GM23338 (cell line): ENCODE results near the gene GRIK1. TPM values are rescaled to one million over a fixed set of nuclear protein-coding genes. Genes with fewer than 3 reads are reported as not detected.

ENCODE experiments used
- ATAC-seq: fragments of 200-7000 bp; cut with Tn5 transposase; 3 replicates; pipeline ENCODE4 v1.9.1; 2020
- DNase-seq: peaks from one replicate; pipeline ENCODE4 v3.0.0-alpha.2; 2015; ENCODE audit warnings: low spot score
- H2AFZ ChIP-seq: fragments of 200-600 bp; sonication (generic); 2 replicates; pipeline ENCODE4 v1.8.0; 2016; ENCODE audit warnings: antibody characterized with exemption, mild to moderate bottlenecking, moderate library complexity
- H3F3A ChIP-seq: fragments of 200-600 bp; sonication (generic); replicated peaks from 2 replicates; pipeline ENCODE4 v1.8.0; 2017; ENCODE audit warnings: antibody characterized with exemption, mixed run types, low read depth
- H3K27ac ChIP-seq: fragments of 200-600 bp; sonication (generic); 2 replicates; pipeline ENCODE4 v1.6.1; 2016; ENCODE audit warnings: low read depth
- H3K27me3 ChIP-seq: fragments of 200-600 bp; sonication (generic); 2 replicates; pipeline ENCODE4 v1.8.0; 2016; ENCODE audit warnings: mild to moderate bottlenecking, mixed run types, moderate library complexity; ENCODE audit not compliant: insufficient read depth
- H3K36me3 ChIP-seq: fragments of 200-600 bp; sonication (generic); 2 replicates; pipeline ENCODE4 v1.8.0; 2016; ENCODE audit warnings: mild to moderate bottlenecking; ENCODE audit not compliant: insufficient read depth
- H3K4me1 ChIP-seq: fragments of 200-600 bp; sonication (generic); 2 replicates; pipeline ENCODE4 v1.8.0; 2016; ENCODE audit warnings: mild to moderate bottlenecking, moderate library complexity; ENCODE audit not compliant: insufficient read depth
- H3K4me2 ChIP-seq: fragments of 200-600 bp; sonication (generic); 2 replicates; pipeline ENCODE4 v1.7.1; 2017; ENCODE audit warnings: mixed run types
- H3K4me3 ChIP-seq: fragments of 200-600 bp; sonication (generic); 2 replicates; pipeline ENCODE4 v1.6.1; 2016; ENCODE audit warnings: mixed run types
- H3K79me2 ChIP-seq: fragments of 200-600 bp; sonication (generic); replicated peaks from 2 replicates; pipeline ENCODE4 v1.8.0; 2017; ENCODE audit warnings: mild to moderate bottlenecking; ENCODE audit not compliant: insufficient read depth
- H3K9me2 ChIP-seq: fragments of 200-600 bp; sonication (generic); 2 replicates; pipeline ENCODE4 v1.8.0; 2017; ENCODE audit not compliant: insufficient read depth
- H4K20me1 ChIP-seq: fragments of 200-600 bp; sonication (generic); replicated peaks from 2 replicates; pipeline ENCODE4 v1.8.0; 2017; ENCODE audit warnings: mild to moderate bottlenecking; ENCODE audit not compliant: insufficient read depth
- H3K27ac Mint-ChIP-seq: 2 replicates; pipeline ENCODE4 v1.8.0; 2020; ENCODE audit warnings: inconsistent platforms, mild to moderate bottlenecking, moderate library complexity, mixed read lengths
- H3K27me3 Mint-ChIP-seq: 3 replicates; pipeline ENCODE4 v1.8.0; 2022; ENCODE audit warnings: low read depth, mild to moderate bottlenecking, moderate library complexity, mixed read lengths, inconsistent platforms; ENCODE audit not compliant: insufficient read depth, poor library complexity
- H3K36me3 Mint-ChIP-seq: 3 replicates; pipeline ENCODE4 v1.8.0; 2021; ENCODE audit warnings: low read depth, mild to moderate bottlenecking, inconsistent platforms, moderate library complexity, mixed read lengths
- H3K4me1 Mint-ChIP-seq: 3 replicates; pipeline ENCODE4 v1.8.0; 2020; ENCODE audit warnings: mild to moderate bottlenecking, inconsistent platforms, mixed read lengths
- H3K4me3 Mint-ChIP-seq: 3 replicates; pipeline ENCODE4 v1.8.0; 2021; ENCODE audit warnings: moderate library complexity, mild to moderate bottlenecking, inconsistent platforms, mixed read lengths
- H3K9me3 Mint-ChIP-seq: 3 replicates; pipeline ENCODE4 v1.8.0; 2020; ENCODE audit warnings: moderate library complexity, mild to moderate bottlenecking, inconsistent platforms, mixed read lengths
- CREB1 ChIP-seq: fragments of 250-450 bp; sonication (Bioruptor Pico); IDR thresholded peaks from 2 replicates; pipeline ENCODE4 v1.5.0; 2020; ENCODE audit warnings: low read depth, mild to moderate bottlenecking, moderate library complexity
- EZH2 ChIP-seq: fragments of 200-600 bp; sonication (generic); IDR thresholded peaks from one replicate; pipeline ENCODE4 v1.8.0; 2017; ENCODE audit warnings: antibody characterized with exemption, mild to moderate bottlenecking, low read depth; ENCODE audit not compliant: unreplicated experiment
- EZH2phosphoT487 ChIP-seq: fragments of 200-600 bp; sonication (generic); IDR thresholded peaks from one replicate; pipeline ENCODE4 v1.8.1; 2018; ENCODE audit warnings: antibody characterized with exemption; ENCODE audit not compliant: unreplicated experiment
- JUNB ChIP-seq: IDR thresholded peaks from one replicate; pipeline ENCODE4 v1.6.1; 2016; ENCODE audit warnings: antibody characterized with exemption; ENCODE audit not compliant: unreplicated experiment
- NANOG ChIP-seq: IDR thresholded peaks from 2 replicates; pipeline ENCODE4 v1.6.1; 2016; ENCODE audit warnings: antibody characterized with exemption, borderline replicate concordance
- POLR2AphosphoS5 ChIP-seq: IDR thresholded peaks from 2 replicates; pipeline ENCODE4 v1.6.1; 2016; ENCODE audit warnings: antibody characterized with exemption, low read depth
- STAT1 ChIP-seq: IDR thresholded peaks from one replicate; pipeline ENCODE4 v1.6.1; 2016; ENCODE audit warnings: antibody characterized with exemption; ENCODE audit not compliant: unreplicated experiment
- ZNF114 ChIP-seq: fragments of 250-450 bp; sonication (Bioruptor Pico); IDR thresholded peaks from 2 replicates; pipeline ENCODE4 v1.5.0; 2020; ENCODE audit warnings: mild to moderate bottlenecking, moderate library complexity
- ZNF331 ChIP-seq: fragments of 250-450 bp; sonication (Bioruptor Pico); IDR thresholded peaks from 2 replicates; pipeline ENCODE4 v1.5.0; 2020; ENCODE audit warnings: low read depth, mild to moderate bottlenecking, moderate library complexity
- polyA plus RNA-seq: library from polyadenylated mRNA; unstranded; fragments of >200 nt; fragmentation: Nextera tagmentation; extraction: Ambion mirVana; gene quantifications from 2 replicates; pipeline ENCODE4 v1.2.1, GENCODE V29; 2016
- total RNA-seq: library from RNA; depleted of rRNA; stranded (reverse); fragments of >200 nt; shearing (Covaris generic); gene quantifications from 2 replicates; pipeline ENCODE4 v1.2.3, GENCODE V29; 2014
- TF ChIP-seq, protein P1 (sequence below): IDR thresholded peaks from one replicate; pipeline ENCODE4 v1.6.1; 2018; ENCODE audit warnings: antibody characterized with exemption; ENCODE audit not compliant: unreplicated experiment
- TF ChIP-seq, protein P2 (sequence below): IDR thresholded peaks from 2 replicates; pipeline ENCODE4 v1.6.1; 2016; ENCODE audit warnings: antibody characterized with exemption
- TF ChIP-seq, protein P3 (sequence below), 2 experiments: fragments of 200-600 bp in 1 of 2; sonication (generic) in 1 of 2; conservative IDR thresholded peaks; 2 replicates each; pipeline versions ENCODE4 v1.5.1 to v1.6.1; 2016 to 2017; ENCODE audit warnings: antibody characterized with exemption in 2 of 2, low read depth in 2 of 2, mild to moderate bottlenecking in 2 of 2, moderate library complexity in 1 of 2
- TF ChIP-seq, protein P4 (sequence below): fragments of 250-450 bp; sonication (Bioruptor Pico); IDR thresholded peaks from 2 replicates; pipeline ENCODE4 v1.5.0; 2020; ENCODE audit warnings: mild to moderate bottlenecking, moderate library complexity

The GRIK1 gene
- total and polyA plus RNA-seq, 2 experiments from 2014 or later, result 0.18 to 0.42 TPM

DNA sequence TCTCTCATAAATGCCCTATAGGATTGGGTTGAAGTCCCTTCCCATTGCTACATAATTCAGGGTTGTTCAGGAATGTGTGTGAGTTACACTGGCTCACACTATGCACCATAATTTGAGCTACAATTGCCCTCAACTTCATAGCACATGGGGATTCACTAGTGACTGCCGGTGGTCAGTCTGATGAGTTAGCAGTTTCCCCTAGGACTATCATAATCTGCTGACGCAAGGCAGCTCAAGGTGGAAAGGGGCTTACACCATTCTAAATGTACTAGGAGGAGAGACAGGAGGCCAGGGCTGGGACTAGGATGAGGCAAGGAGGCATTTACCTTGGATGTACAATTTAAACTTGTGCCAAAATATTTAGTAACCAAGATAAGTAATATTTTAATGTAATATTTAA lies 224.7 kb downstream of the GRIK1 start:
- no peaks in the 10 kb centered on the region for H3K27me3 ChIP-seq
- H4K20me1 ChIP-seq, result no peaks in the 10 kb centered on the region
- no peak for DNase-seq
- no peaks in the 10 kb centered on the region for H3K9me2 ChIP-seq
- H3K4me1 Mint-ChIP-seq, result no peaks in the 10 kb centered on the region
- no peaks in the 10 kb centered on the region for H3K27me3 Mint-ChIP-seq
- no peak overlapping the region for H3K4me2 ChIP-seq
- no peak overlapping the region for H2AFZ ChIP-seq
- TF ChIP-seq ZNF114 (CRISPR knock-in tag) (no peak), POLR2AphosphoS5 (no peak), NANOG (no peak), JUNB (no peak), EZH2phosphoT487 (no peak), STAT1 (no peak), ZNF331 (CRISPR knock-in tag) (no peak), EZH2 (no peak), CREB1 (CRISPR knock-in tag) (no peak)
- TF ChIP-seq, protein P1, sequence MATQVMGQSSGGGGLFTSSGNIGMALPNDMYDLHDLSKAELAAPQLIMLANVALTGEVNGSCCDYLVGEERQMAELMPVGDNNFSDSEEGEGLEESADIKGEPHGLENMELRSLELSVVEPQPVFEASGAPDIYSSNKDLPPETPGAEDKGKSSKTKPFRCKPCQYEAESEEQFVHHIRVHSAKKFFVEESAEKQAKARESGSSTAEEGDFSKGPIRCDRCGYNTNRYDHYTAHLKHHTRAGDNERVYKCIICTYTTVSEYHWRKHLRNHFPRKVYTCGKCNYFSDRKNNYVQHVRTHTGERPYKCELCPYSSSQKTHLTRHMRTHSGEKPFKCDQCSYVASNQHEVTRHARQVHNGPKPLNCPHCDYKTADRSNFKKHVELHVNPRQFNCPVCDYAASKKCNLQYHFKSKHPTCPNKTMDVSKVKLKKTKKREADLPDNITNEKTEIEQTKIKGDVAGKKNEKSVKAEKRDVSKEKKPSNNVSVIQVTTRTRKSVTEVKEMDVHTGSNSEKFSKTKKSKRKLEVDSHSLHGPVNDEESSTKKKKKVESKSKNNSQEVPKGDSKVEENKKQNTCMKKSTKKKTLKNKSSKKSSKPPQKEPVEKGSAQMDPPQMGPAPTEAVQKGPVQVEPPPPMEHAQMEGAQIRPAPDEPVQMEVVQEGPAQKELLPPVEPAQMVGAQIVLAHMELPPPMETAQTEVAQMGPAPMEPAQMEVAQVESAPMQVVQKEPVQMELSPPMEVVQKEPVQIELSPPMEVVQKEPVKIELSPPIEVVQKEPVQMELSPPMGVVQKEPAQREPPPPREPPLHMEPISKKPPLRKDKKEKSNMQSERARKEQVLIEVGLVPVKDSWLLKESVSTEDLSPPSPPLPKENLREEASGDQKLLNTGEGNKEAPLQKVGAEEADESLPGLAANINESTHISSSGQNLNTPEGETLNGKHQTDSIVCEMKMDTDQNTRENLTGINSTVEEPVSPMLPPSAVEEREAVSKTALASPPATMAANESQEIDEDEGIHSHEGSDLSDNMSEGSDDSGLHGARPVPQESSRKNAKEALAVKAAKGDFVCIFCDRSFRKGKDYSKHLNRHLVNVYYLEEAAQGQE, result no peak
- TF ChIP-seq, protein P2, sequence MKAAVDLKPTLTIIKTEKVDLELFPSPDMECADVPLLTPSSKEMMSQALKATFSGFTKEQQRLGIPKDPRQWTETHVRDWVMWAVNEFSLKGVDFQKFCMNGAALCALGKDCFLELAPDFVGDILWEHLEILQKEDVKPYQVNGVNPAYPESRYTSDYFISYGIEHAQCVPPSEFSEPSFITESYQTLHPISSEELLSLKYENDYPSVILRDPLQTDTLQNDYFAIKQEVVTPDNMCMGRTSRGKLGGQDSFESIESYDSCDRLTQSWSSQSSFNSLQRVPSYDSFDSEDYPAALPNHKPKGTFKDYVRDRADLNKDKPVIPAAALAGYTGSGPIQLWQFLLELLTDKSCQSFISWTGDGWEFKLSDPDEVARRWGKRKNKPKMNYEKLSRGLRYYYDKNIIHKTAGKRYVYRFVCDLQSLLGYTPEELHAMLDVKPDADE, result no peak
- TF ChIP-seq, protein P3, sequence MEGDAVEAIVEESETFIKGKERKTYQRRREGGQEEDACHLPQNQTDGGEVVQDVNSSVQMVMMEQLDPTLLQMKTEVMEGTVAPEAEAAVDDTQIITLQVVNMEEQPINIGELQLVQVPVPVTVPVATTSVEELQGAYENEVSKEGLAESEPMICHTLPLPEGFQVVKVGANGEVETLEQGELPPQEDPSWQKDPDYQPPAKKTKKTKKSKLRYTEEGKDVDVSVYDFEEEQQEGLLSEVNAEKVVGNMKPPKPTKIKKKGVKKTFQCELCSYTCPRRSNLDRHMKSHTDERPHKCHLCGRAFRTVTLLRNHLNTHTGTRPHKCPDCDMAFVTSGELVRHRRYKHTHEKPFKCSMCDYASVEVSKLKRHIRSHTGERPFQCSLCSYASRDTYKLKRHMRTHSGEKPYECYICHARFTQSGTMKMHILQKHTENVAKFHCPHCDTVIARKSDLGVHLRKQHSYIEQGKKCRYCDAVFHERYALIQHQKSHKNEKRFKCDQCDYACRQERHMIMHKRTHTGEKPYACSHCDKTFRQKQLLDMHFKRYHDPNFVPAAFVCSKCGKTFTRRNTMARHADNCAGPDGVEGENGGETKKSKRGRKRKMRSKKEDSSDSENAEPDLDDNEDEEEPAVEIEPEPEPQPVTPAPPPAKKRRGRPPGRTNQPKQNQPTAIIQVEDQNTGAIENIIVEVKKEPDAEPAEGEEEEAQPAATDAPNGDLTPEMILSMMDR (conservative IDR thresholded peaks at IDR 0.05; ENCODE audit: low read depth in 2 of 2), result no peak
- TF ChIP-seq, protein P4, sequence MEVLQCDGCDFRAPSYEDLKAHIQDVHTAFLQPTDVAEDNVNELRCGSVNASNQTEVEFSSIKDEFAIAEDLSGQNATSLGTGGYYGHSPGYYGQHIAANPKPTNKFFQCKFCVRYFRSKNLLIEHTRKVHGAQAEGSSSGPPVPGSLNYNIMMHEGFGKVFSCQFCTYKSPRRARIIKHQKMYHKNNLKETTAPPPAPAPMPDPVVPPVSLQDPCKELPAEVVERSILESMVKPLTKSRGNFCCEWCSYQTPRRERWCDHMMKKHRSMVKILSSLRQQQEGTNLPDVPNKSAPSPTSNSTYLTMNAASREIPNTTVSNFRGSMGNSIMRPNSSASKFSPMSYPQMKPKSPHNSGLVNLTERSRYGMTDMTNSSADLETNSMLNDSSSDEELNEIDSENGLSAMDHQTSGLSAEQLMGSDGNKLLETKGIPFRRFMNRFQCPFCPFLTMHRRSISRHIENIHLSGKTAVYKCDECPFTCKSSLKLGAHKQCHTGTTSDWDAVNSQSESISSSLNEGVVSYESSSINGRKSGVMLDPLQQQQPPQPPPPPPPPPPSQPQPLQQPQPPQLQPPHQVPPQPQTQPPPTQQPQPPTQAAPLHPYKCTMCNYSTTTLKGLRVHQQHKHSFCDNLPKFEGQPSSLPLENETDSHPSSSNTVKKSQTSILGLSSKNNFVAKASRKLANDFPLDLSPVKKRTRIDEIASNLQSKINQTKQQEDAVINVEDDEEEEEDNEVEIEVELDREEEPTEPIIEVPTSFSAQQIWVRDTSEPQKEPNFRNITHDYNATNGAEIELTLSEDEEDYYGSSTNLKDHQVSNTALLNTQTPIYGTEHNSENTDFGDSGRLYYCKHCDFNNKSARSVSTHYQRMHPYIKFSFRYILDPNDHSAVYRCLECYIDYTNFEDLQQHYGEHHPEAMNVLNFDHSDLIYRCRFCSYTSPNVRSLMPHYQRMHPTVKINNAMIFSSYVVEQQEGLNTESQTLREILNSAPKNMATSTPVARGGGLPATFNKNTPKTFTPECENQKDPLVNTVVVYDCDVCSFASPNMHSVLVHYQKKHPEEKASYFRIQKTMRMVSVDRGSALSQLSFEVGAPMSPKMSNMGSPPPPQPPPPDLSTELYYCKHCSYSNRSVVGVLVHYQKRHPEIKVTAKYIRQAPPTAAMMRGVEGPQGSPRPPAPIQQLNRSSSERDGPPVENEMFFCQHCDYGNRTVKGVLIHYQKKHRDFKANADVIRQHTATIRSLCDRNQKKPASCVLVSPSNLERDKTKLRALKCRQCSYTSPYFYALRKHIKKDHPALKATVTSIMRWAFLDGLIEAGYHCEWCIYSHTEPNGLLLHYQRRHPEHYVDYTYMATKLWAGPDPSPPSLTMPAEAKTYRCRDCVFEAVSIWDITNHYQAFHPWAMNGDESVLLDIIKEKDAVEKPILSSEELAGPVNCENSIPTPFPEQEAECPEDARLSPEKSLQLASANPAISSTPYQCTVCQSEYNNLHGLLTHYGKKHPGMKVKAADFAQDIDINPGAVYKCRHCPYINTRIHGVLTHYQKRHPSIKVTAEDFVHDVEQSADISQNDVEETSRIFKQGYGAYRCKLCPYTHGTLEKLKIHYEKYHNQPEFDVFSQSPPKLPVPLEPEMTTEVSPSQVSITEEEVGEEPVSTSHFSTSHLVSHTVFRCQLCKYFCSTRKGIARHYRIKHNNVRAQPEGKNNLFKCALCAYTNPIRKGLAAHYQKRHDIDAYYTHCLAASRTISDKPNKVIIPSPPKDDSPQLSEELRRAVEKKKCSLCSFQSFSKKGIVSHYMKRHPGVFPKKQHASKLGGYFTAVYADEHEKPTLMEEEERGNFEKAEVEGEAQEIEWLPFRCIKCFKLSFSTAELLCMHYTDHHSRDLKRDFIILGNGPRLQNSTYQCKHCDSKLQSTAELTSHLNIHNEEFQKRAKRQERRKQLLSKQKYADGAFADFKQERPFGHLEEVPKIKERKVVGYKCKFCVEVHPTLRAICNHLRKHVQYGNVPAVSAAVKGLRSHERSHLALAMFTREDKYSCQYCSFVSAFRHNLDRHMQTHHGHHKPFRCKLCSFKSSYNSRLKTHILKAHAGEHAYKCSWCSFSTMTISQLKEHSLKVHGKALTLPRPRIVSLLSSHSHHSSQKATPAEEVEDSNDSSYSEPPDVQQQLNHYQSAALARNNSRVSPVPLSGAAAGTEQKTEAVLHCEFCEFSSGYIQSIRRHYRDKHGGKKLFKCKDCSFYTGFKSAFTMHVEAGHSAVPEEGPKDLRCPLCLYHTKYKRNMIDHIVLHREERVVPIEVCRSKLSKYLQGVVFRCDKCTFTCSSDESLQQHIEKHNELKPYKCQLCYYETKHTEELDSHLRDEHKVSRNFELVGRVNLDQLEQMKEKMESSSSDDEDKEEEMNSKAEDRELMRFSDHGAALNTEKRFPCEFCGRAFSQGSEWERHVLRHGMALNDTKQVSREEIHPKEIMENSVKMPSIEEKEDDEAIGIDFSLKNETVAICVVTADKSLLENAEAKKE (CRISPR knock-in tag), result no peak
- H3K27ac ChIP-seq, result no peak overlapping the region
- H3K79me2 ChIP-seq, result no peaks in the 10 kb centered on the region
- peaks cover 13% of the 10 kb centered on the region for H3K36me3 Mint-ChIP-seq
- H3K4me3 ChIP-seq, result no peak overlapping the region
- H3K9me3 Mint-ChIP-seq, result peaks cover 14% of the 10 kb centered on the region
- H3F3A ChIP-seq, result no peaks in the 10 kb centered on the region
- H3K4me3 Mint-ChIP-seq, result no peak overlapping the region
- no peak for ATAC-seq
- H3K4me1 ChIP-seq, result no peaks in the 10 kb centered on the region
- no peak overlapping the region for H3K27ac Mint-ChIP-seq
- H3K36me3 ChIP-seq, result no peaks in the 10 kb centered on the region
